ENCODE data around the gene TMSB4X. TPM values are rescaled to one million over a fixed set of nuclear protein-coding genes. Genes with fewer than 3 reads are reported as not detected.

Gene TMSB4X
- total RNA-seq, 1 donor from 2014 or later, result 2,924 TPM

GRCh38 chrX:12972878-12973560, 1.9 kb upstream of the TMSB4X start:
- Mint-ChIP-seq H3K27ac (ENCODE audit: unreplicated experiment) (peak overlapping the region; percentile 95), H3K36me3 (ENCODE audit: unreplicated experiment) (peaks cover 24% of the 10 kb centered on the region), H3K9me3 (ENCODE audit: unreplicated experiment) (no peaks in the 10 kb centered on the region), H3K4me1 (ENCODE audit: unreplicated experiment) (peaks cover 34% of the 10 kb centered on the region), H3K27me3 (ENCODE audit: unreplicated experiment) (no peaks in the 10 kb centered on the region), H3K4me3 (ENCODE audit: unreplicated experiment) (no peak overlapping the region)
- no peak for DNase-seq (ENCODE audit: extremely low spot score, unreplicated experiment)
- no peak for TF ChIP-seq CTCF (IDR thresholded peaks at IDR 0.05)

- no peaks in the 10 kb centered on the region for H3K9me3 Mint-ChIP-seq (ENCODE audit: unreplicated experiment)
Observed at GRCh38 chrX:12973561-12974304, 1.2 kb upstream of the TMSB4X start.

GRCh38 chrX:12974305-12974795, 560 bp upstream of the TMSB4X start:
- Mint-ChIP-seq H3K4me1 (ENCODE audit: unreplicated experiment) (peaks cover 46% of the 10 kb centered on the region), H3K27ac (ENCODE audit: unreplicated experiment) (peak overlapping the region; percentile 95), H3K4me3 (ENCODE audit: unreplicated experiment) (peak overlapping the region; percentile 89), H3K9me3 (ENCODE audit: unreplicated experiment) (no peaks in the 10 kb centered on the region), H3K27me3 (ENCODE audit: unreplicated experiment) (no peaks in the 10 kb centered on the region), H3K36me3 (ENCODE audit: unreplicated experiment) (peaks cover 24% of the 10 kb centered on the region)
- TF ChIP-seq CTCF (IDR thresholded peaks at IDR 0.05), result no peak
- peak; percentile 87 for DNase-seq (ENCODE audit: extremely low spot score, unreplicated experiment)

More at GRCh38 chrX:12973561-12974304, 1.2 kb upstream of the TMSB4X start:
- H3K36me3 Mint-ChIP-seq (ENCODE audit: unreplicated experiment), result peaks cover 24% of the 10 kb centered on the region
- H3K4me3 Mint-ChIP-seq (ENCODE audit: unreplicated experiment), result peak overlapping the region; percentile 89
- no peak for TF ChIP-seq CTCF (IDR thresholded peaks at IDR 0.05)
- peak overlapping the region; percentile 95 for H3K27ac Mint-ChIP-seq (ENCODE audit: unreplicated experiment)
- DNase-seq (ENCODE audit: extremely low spot score, unreplicated experiment), result no peak
- H3K27me3 Mint-ChIP-seq (ENCODE audit: unreplicated experiment), result no peaks in the 10 kb centered on the region
- peaks cover 40% of the 10 kb centered on the region for H3K4me1 Mint-ChIP-seq (ENCODE audit: unreplicated experiment)

DNA sequence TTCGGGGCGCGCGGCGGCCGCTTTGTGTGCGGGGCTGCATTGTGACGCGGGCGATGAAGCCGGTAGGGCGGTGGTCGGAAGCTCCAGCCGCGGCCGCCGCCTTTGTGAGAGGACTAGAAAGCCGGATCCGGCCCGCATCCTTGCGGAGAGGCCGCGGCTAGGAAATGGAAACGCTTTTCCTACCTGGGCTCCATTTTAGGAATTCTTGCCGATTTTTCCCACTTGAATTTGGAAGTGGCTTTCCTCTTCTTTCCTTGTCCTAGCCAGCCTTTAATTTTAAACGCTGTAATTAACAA, 708 bp downstream of the TMSB4X start:
- peak overlapping the region; percentile 95 for H3K27ac Mint-ChIP-seq (ENCODE audit: unreplicated experiment)
- H3K9me3 Mint-ChIP-seq (ENCODE audit: unreplicated experiment), result no peaks in the 10 kb centered on the region
- peaks cover 49% of the 10 kb centered on the region for H3K4me1 Mint-ChIP-seq (ENCODE audit: unreplicated experiment)
- no peak for TF ChIP-seq CTCF (IDR thresholded peaks at IDR 0.05)
- no peak for DNase-seq (ENCODE audit: extremely low spot score, unreplicated experiment)
- H3K27me3 Mint-ChIP-seq (ENCODE audit: unreplicated experiment), result no peaks in the 10 kb centered on the region
- H3K36me3 Mint-ChIP-seq (ENCODE audit: unreplicated experiment), result peaks cover 24% of the 10 kb centered on the region
- H3K4me3 Mint-ChIP-seq (ENCODE audit: unreplicated experiment), result peak overlapping the region; percentile 89

DNA sequence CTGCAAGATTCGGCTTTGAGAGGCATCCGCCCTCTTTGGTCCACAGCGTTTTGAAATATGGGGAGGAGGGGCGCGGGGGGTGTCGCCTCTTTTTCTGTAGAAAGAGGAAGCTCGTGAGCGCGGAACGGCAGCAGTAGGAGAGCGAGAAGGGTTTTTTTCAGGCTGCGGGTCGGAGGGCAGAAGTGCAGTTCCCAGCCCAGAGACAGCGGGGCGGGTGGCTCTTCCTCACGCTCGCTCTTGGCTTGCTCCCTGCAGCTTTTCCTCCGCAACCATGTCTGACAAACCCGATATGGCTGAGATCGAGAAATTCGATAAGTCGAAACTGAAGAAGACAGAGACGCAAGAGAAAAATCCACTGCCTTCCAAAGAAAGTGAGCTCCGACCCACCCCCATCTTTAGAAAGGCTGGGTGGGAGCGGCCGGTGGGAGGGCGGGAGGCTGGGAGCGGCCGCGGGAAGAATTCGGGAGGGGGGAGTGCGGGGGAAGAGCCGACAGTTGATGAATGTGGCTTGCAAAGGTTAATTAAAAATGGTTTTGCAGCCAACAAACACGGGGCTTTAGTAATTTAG, 1.2 kb downstream of the TMSB4X start:
- DNase-seq (ENCODE audit: extremely low spot score, unreplicated experiment), result no peak

More for the DNA sequence above, 1.2 kb downstream of the TMSB4X start:
- no peaks in the 10 kb centered on the region for H3K27me3 Mint-ChIP-seq (ENCODE audit: unreplicated experiment)
- TF ChIP-seq CTCF (IDR thresholded peaks at IDR 0.05), result no peak
- peaks cover 24% of the 10 kb centered on the region for H3K36me3 Mint-ChIP-seq (ENCODE audit: unreplicated experiment)
- no peaks in the 10 kb centered on the region for H3K9me3 Mint-ChIP-seq (ENCODE audit: unreplicated experiment)
- peak overlapping the region; percentile 89 for H3K4me3 Mint-ChIP-seq (ENCODE audit: unreplicated experiment)
- peak overlapping the region; percentile 95 for H3K27ac Mint-ChIP-seq (ENCODE audit: unreplicated experiment)
- H3K4me1 Mint-ChIP-seq (ENCODE audit: unreplicated experiment), result peaks cover 45% of the 10 kb centered on the region

All from osteocyte (in vitro differentiated cells).